Common myeloid progenitor, CD34-positive (primary cell): ENCODE measurements around the gene SMPD4.
"Not testable (repeated sequence)": the region's sequence is repeated elsewhere in the genome, so short reads cannot be mapped to it uniquely, and the experiment has no call there.

Experiments
- CTCF ChIA-PET: fragments of 350-600 bp; sonication (Branson Sonifier 250); formaldehyde crosslinking; loops from one replicate; lab custom pipeline; 2021; ENCODE audit warnings: antibody characterized with exemption; lab: Charles Lee
- POLR2A ChIA-PET: fragments of 350-600 bp; sonication (Branson Sonifier 250); formaldehyde crosslinking; loops from one replicate; lab custom pipeline; 2021; ENCODE audit warnings: antibody characterized with exemption; lab: Charles Lee
- DNase-seq, 3 donors: peaks; one replicate each; pipeline versions ENCODE4 v3.0.0 to v3.0.0-alpha.2; 2013
- H3K27ac ChIP-seq, 2 experiments: 1 replicate in 1 of 2; 2 replicates in 1 of 2; pipeline ENCODE4 v1.7.0; 2013; ENCODE audit warnings: inconsistent platforms in 2 of 2, low read length in 2 of 2, mild to moderate bottlenecking in 2 of 2, low read depth in 1 of 2, moderate library complexity in 1 of 2; ENCODE audit not compliant: severe bottlenecking in 2 of 2, insufficient read depth in 1 of 2, poor library complexity in 1 of 2
- H3K27me3 ChIP-seq, 5 experiments: replicated peaks in 2 of 5; 1 replicate in 3 of 5; 2 replicates in 2 of 5; pipeline versions ENCODE4 v1.6.1 to v1.7.0; 2013; ENCODE audit warnings: low read length in 4 of 5, mild to moderate bottlenecking in 2 of 5, moderate library complexity in 2 of 5, inconsistent platforms in 1 of 5; ENCODE audit not compliant: insufficient read depth in 5 of 5, control insufficient read depth in 4 of 5
- H3K36me3 ChIP-seq, 4 experiments: 1 replicate in 2 of 4; 2 replicates in 2 of 4; pipeline versions ENCODE4 v1.6.1 to v1.7.0; 2013; ENCODE audit warnings: low read length in 3 of 4, control low read depth in 1 of 4, mild to moderate bottlenecking in 1 of 4; ENCODE audit not compliant: control insufficient read depth in 4 of 4, insufficient read depth in 4 of 4
- H3K4me1 ChIP-seq, 4 experiments: 1 replicate in 3 of 4; 2 replicates in 1 of 4; pipeline versions ENCODE4 v1.6.1 to v1.7.1; 2013; ENCODE audit warnings: low read length in 3 of 4, mild to moderate bottlenecking in 3 of 4, control low read depth in 1 of 4, inconsistent platforms in 1 of 4, moderate library complexity in 1 of 4; ENCODE audit not compliant: control insufficient read depth in 4 of 4, insufficient read depth in 4 of 4; ENCODE audit errors: control extremely low read depth in 1 of 4
- H3K4me3 ChIP-seq, 7 experiments: 1 replicate in 4 of 7; 2 replicates in 3 of 7; pipeline versions ENCODE4 v1.5.1 to v1.7.0; 2013; ENCODE audit warnings: mild to moderate bottlenecking in 7 of 7, low read length in 6 of 7, moderate library complexity in 6 of 7, inconsistent platforms in 2 of 7, low read depth in 2 of 7, control low read depth in 1 of 7; ENCODE audit not compliant: insufficient read depth in 4 of 7, control insufficient read depth in 1 of 7; ENCODE audit errors: extremely low read depth in 1 of 7
- H3K9me3 ChIP-seq, 5 experiments: 1 replicate in 4 of 5; 2 replicates in 1 of 5; pipeline versions ENCODE4 v1.6.1 to v1.7.1; 2013; ENCODE audit warnings: low read length in 4 of 5, mild to moderate bottlenecking in 2 of 5, inconsistent platforms in 1 of 5, low read depth in 1 of 5, moderate library complexity in 1 of 5; ENCODE audit not compliant: control insufficient read depth in 4 of 5, insufficient read depth in 2 of 5; ENCODE audit errors: control extremely low read depth in 1 of 5
- WGBS: methylation state at CpG from one replicate; pipeline ENCODE4 v1.1.5; 2013; ENCODE audit not compliant: insufficient coverage; 5-methylcytosine and 5-hydroxymethylcytosine counted together

Gene SMPD4

DNA sequence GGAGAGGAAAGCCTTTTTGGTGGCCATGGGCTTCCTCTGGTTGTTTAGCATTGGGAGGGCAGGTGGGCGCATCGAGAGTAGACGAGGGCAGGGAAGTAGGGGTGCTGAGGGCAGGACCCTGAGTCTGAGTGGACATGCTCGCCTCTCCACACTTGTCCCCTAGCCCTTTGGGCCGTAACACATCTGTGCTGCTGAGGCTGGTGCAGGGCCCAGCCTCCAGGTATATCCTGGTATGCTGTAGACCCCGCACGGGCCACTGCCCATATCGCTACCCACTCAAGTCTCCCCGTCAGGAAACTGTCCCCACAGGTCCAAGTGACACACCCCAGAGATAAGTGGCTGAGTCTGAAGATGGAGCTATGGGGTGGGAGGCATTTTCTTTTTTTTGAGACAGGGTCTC is 22.8 kb downstream of the SMPD4 start:
- POLR2A ChIA-PET, result interaction anchor here (0.7 kb wide), 1 partner anchor 1007 kb away, joined by 3 read pairs; no protein-coding TSS in a partner anchor
- H3K36me3 ChIP-seq, result peaks cover 2 to 38% (median 12%) of the 10 kb centered on the region in 4 experiments
- DNase-seq, result no peak

GRCh38 chr2:130157825-130158514 is 23.4 kb downstream of the SMPD4 start:
- POLR2A ChIA-PET, result interaction anchor here (0.7 kb wide), 1 partner anchor 1008 kb away, joined by 3 read pairs; no protein-coding TSS in a partner anchor
- H3K27ac ChIP-seq, H3K4me3 ChIP-seq, H3K27me3 ChIP-seq, CTCF ChIA-PET, H3K9me3 ChIP-seq, H3K4me1 ChIP-seq: not testable (repeated sequence)
- peak; percentile 4 to 57 (median 51) for DNase-seq
- WGBS, result 58% methylated on average over 12 of the region's 13 CpGs
- peaks cover 2 to 39% (median 9%) of the 10 kb centered on the region in 4 experiments for H3K36me3 ChIP-seq

More for the DNA sequence above, 22.8 kb downstream of the SMPD4 start:
- Histone ChIP-seq H3K9me3 (no peaks in the 10 kb centered on the region), H3K27me3 (no peaks in the 10 kb centered on the region), H3K4me1 (peaks cover 0 to 9% (median 6%) of the 10 kb centered on the region in 4 experiments), H3K4me3 (no peak overlapping the region), H3K27ac (no peak overlapping the region)
- CTCF ChIA-PET, result interaction anchor here (0.8 kb wide), 1 partner anchor 11 kb away, joined by 4 read pairs; no protein-coding TSS in a partner anchor
- 98% methylated on average over 9 of the region's 9 CpGs for WGBS

GRCh38 chr2:130157354-130157753 is 24.0 kb downstream of the SMPD4 start:
- DNase-seq, result peak in 1 of 3 donors; percentile 11
- H3K27ac ChIP-seq, H3K27me3 ChIP-seq, CTCF ChIA-PET, H3K4me3 ChIP-seq, POLR2A ChIA-PET, H3K9me3 ChIP-seq, H3K4me1 ChIP-seq: not testable (repeated sequence)
- H3K36me3 ChIP-seq, result peaks cover 2 to 39% (median 8%) of the 10 kb centered on the region in 4 experiments
- WGBS, result 65% methylated on average over 4 of the region's 12 CpGs

DNA sequence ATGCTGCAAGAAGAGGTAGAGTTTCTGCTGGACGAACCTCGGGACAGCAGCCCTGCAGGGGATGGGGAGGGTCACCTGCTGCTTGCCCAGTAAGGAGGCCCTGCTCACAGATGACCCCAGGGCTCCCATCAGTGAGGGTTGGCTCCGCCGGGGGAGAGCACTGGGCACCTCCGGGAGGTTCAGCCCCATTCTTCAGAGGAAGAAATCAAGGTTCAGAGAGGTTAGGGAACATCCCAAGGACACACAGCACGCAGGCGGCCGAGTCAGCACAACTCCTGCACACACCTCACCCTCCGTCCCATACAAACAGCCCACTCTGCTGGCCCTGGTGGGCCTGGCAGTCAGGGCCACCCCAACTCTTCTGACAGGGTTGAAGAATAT is 24.8 kb downstream of the SMPD4 start:
- CTCF ChIA-PET, result interaction anchor here (2.0 kb wide), 1 partner anchor 176 kb away, joined by 6 read pairs; no protein-coding TSS in a partner anchor
- no peak overlapping the region for H3K27ac ChIP-seq

GRCh38 chr2:130155956-130156623 is 25.3 kb downstream of the SMPD4 start:
- CTCF ChIA-PET, result interaction anchor here (0.8 to 2.0 kb wide), 2 partner anchors 23 to 176 kb away, joined by 3 to 6 read pairs; no protein-coding TSS in a partner anchor
- DNase-seq, result peak; percentile 21 to 51 (median 48)

More for the DNA sequence above, 24.8 kb downstream of the SMPD4 start:
- H3K4me3 ChIP-seq, result no peak overlapping the region
- WGBS, result 90% methylated on average over 4 of the region's 9 CpGs
- peaks cover 0 to 9% (median 6%) of the 10 kb centered on the region in 4 experiments for H3K4me1 ChIP-seq
- H3K36me3 ChIP-seq, result peaks cover 2 to 44% (median 10%) of the 10 kb centered on the region in 4 experiments
- no peaks in the 10 kb centered on the region for H3K9me3 ChIP-seq
- POLR2A ChIA-PET, result no interaction called here
- H3K27me3 ChIP-seq, result no peaks in the 10 kb centered on the region
- DNase-seq, result no peak

GRCh38 chr2:130154773-130155765 is 26.3 kb downstream of the SMPD4 start:
- Histone ChIP-seq H3K27ac (no peak overlapping the region), H3K4me3 (no peak overlapping the region), H3K4me1 (peaks cover 0 to 9% (median 6%) of the 10 kb centered on the region in 4 experiments), H3K36me3 (peaks cover 1 to 46% (median 9%) of the 10 kb centered on the region in 4 experiments), H3K9me3 (no peaks in the 10 kb centered on the region), H3K27me3 (no peaks in the 10 kb centered on the region)
- CTCF ChIA-PET, result interaction anchor here (0.8 to 2.0 kb wide), 2 partner anchors 24 to 177 kb away, joined by 3 to 6 read pairs; no protein-coding TSS in a partner anchor
- 95% methylated on average over 28 of the region's 29 CpGs for WGBS
- POLR2A ChIA-PET, result no interaction called here
- no peak for DNase-seq

More at GRCh38 chr2:130155956-130156623, 25.3 kb downstream of the SMPD4 start:
- H3K36me3 ChIP-seq, result peaks cover 2 to 45% (median 10%) of the 10 kb centered on the region in 4 experiments
- 82% methylated on average over 11 of the region's 16 CpGs for WGBS
- H3K4me1 ChIP-seq, H3K27ac ChIP-seq, H3K4me3 ChIP-seq, POLR2A ChIA-PET, H3K27me3 ChIP-seq, H3K9me3 ChIP-seq: not testable (repeated sequence)
